ENCODE results near the gene SELENON.

- no peak for TF ChIP-seq ZNF274 (IDR thresholded peaks at IDR 0.05; ENCODE audit: low read depth, low read length)
- TF ChIP-seq YY1 (IDR thresholded peaks at IDR 0.05; ENCODE audit: insufficient read depth, insufficient read length), result no peak
These were observed 20.1 kb upstream of the SELENON start for GRCh38 chr1:25779894-25780293.
